Measurements from ENCODE around the gene PARD3B. TPM values are rescaled to one million over a fixed set of nuclear protein-coding genes. Genes with fewer than 3 reads are reported as not detected.

Gene PARD3B
- total and polyA plus RNA-seq, 2 of the 4 experiments (the other 2 are of a cell fraction), result 3.3 to 15.6 TPM

DNA sequence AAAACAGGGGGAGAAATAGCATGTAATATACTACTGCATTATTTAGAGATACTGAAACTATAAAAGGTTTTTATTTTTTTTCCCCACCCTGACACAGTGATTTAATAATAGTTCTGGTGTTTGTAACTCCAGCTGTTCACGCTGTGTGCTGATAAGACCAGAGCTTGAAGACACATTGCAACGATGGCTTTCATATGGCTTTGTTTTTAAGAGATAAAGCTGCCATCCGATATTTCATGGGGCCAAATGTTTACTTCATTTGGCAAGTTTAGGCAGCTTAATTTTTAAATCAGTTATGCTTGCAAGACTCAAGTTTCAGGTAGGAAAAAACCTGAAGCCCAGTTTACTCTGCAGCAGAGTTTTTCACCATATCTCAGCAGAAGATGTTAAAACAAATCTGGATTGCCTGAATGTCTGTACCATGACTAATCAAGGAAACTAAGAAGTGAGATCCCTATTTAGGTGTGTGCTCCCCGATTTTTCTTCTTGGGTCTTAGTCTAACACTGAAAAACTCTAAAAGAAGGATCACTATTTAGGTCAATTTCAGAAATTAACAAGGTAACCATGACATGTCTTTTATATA, 508.6 kb downstream of the PARD3B start:
- peak; percentile 52 for ATAC-seq (ENCODE audit: low read depth)

More for the DNA sequence above, 508.6 kb downstream of the PARD3B start:
- Histone ChIP-seq H4K8ac (ENCODE audit: low read depth in 2 of 2, low read length in 2 of 2) (no peak overlapping the region), H2BK20ac (ENCODE audit: low read depth, low read length) (no peak overlapping the region), H3K4ac (ENCODE audit: low read depth, low read length) (no peak overlapping the region), H3K27me3 (ENCODE audit: control insufficient read depth, insufficient read depth, low read length) (no peaks in the 10 kb centered on the region), H4K20me1 (ENCODE audit: insufficient read depth, low read length) (no peaks in the 10 kb centered on the region), H2AFZ (replicated peaks; ENCODE audit: low read length, poor library complexity) (no peak overlapping the region), H3K23ac (ENCODE audit: low read depth, low read length) (no peak overlapping the region), H2BK15ac (ENCODE audit: low read depth, low read length) (no peak overlapping the region), H4K91ac (ENCODE audit: insufficient read depth, low read depth, low read length) (no peak overlapping the region), H3K14ac (replicated peaks; ENCODE audit: low read depth, low read length) (no peak overlapping the region), H3K27ac (ENCODE audit: insufficient read depth, low read length) (no peak overlapping the region), H3K9me1 (ENCODE audit: insufficient read depth, low read length) (no peaks in the 10 kb centered on the region), H2AK5ac (ENCODE audit: low read depth, low read length) (no peak overlapping the region), H2BK120ac (ENCODE audit: low read depth, low read length) (no peak overlapping the region), H3K4me2 (ENCODE audit: low read depth, low read length) (peak overlapping the region; percentile 44; the same call in 1 of the 2 replicates), H3K36me3 (ENCODE audit: control insufficient read depth, insufficient read depth, low read length) (no peaks in the 10 kb centered on the region), H3K18ac (ENCODE audit: low read depth, low read length) (no peak overlapping the region), H2BK5ac (ENCODE audit: low read depth, low read length, poor library complexity, severe bottlenecking) (no peak overlapping the region), H3K9me3 (ENCODE audit: control insufficient read depth, insufficient read depth, low read length) (no peaks in the 10 kb centered on the region), H3K79me1 (ENCODE audit: low read depth in 1 of 2, low read length in 2 of 2) (peaks cover 0 to 3% of the 10 kb centered on the region in 2 experiments; a peak in 1 of 4 replicates), H2AK9ac (replicated peaks; ENCODE audit: low read depth, low read length, poor library complexity) (no peak overlapping the region), H3K56ac (ENCODE audit: extremely low read depth, insufficient read depth, low read length) (no peak overlapping the region), H3K9ac (ENCODE audit: low read depth, low read length) (no peak overlapping the region; the same call in 1 of the 2 replicates), H3K4me1 (ENCODE audit: control insufficient read depth, insufficient read depth, low read length) (peaks cover 6% of the 10 kb centered on the region), H3K4me3 (ENCODE audit: insufficient read depth, low read depth, low read length) (no peak overlapping the region), H4K5ac (ENCODE audit: low read depth, low read length) (no peak overlapping the region)
- intact Hi-C loops (cut with micrococcal nuclease) (no loop called here), in situ Hi-C loops (cut with MboI; ENCODE audit: low sequenced_read_pairs) (no loop called here), dilution Hi-C loops (cut with HindIII; ENCODE audit: low sequenced_read_pairs, unreplicated experiment) (no loop called here)
- POLR2A ChIA-PET (ENCODE audit: unreplicated experiment), result no interaction called here
- BruUV-seq (replicated peaks), result no TSS peak
- DNase-seq, result peak; percentile 52
- no peak for TF ChIP-seq NFE2L2 (IDR thresholded peaks at IDR 0.05; ENCODE audit: low read depth, low read length)
- TF ChIP-seq FOS (IDR thresholded peaks at IDR 0.05; ENCODE audit: low read depth, low read length), result no peak
- no peak for TF ChIP-seq MAZ (IDR thresholded peaks at IDR 0.05; ENCODE audit: borderline replicate concordance, low read depth, low read length)
- no peak for TF ChIP-seq MAFK (IDR thresholded peaks at IDR 0.05; ENCODE audit: low read depth, low read length)
- TF ChIP-seq, protein P1, sequence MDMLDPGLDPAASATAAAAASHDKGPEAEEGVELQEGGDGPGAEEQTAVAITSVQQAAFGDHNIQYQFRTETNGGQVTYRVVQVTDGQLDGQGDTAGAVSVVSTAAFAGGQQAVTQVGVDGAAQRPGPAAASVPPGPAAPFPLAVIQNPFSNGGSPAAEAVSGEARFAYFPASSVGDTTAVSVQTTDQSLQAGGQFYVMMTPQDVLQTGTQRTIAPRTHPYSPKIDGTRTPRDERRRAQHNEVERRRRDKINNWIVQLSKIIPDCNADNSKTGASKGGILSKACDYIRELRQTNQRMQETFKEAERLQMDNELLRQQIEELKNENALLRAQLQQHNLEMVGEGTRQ (IDR thresholded peaks at IDR 0.05; ENCODE audit: low read depth, low read length), result no peak
- TF ChIP-seq, protein P2, sequence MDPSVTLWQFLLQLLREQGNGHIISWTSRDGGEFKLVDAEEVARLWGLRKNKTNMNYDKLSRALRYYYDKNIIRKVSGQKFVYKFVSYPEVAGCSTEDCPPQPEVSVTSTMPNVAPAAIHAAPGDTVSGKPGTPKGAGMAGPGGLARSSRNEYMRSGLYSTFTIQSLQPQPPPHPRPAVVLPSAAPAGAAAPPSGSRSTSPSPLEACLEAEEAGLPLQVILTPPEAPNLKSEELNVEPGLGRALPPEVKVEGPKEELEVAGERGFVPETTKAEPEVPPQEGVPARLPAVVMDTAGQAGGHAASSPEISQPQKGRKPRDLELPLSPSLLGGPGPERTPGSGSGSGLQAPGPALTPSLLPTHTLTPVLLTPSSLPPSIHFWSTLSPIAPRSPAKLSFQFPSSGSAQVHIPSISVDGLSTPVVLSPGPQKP (IDR thresholded peaks at IDR 0.05; ENCODE audit: borderline replicate concordance, low read depth, low read length), result no peak
- TF ChIP-seq RFX5 (IDR thresholded peaks at IDR 0.05; ENCODE audit: low read depth, low read length), result no peak
- TF ChIP-seq, protein P3, sequence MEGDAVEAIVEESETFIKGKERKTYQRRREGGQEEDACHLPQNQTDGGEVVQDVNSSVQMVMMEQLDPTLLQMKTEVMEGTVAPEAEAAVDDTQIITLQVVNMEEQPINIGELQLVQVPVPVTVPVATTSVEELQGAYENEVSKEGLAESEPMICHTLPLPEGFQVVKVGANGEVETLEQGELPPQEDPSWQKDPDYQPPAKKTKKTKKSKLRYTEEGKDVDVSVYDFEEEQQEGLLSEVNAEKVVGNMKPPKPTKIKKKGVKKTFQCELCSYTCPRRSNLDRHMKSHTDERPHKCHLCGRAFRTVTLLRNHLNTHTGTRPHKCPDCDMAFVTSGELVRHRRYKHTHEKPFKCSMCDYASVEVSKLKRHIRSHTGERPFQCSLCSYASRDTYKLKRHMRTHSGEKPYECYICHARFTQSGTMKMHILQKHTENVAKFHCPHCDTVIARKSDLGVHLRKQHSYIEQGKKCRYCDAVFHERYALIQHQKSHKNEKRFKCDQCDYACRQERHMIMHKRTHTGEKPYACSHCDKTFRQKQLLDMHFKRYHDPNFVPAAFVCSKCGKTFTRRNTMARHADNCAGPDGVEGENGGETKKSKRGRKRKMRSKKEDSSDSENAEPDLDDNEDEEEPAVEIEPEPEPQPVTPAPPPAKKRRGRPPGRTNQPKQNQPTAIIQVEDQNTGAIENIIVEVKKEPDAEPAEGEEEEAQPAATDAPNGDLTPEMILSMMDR (conservative IDR thresholded peaks at IDR 0.05; ENCODE audit: low read depth, low read length), result no peak
- TF ChIP-seq CEBPB (IDR thresholded peaks at IDR 0.05; ENCODE audit: low read depth, low read length), result no peak
- TF ChIP-seq POLR2A (IDR thresholded peaks at IDR 0.05; ENCODE audit: low read depth, low read length), result no peak
- TF ChIP-seq BHLHE40 (IDR thresholded peaks at IDR 0.05; ENCODE audit: low read depth, low read length), result no peak
- TF ChIP-seq RCOR1 (IDR thresholded peaks at IDR 0.05; ENCODE audit: insufficient replicate concordance, low read length), result no peak
- no peak for TF ChIP-seq CHD1 (IDR thresholded peaks at IDR 0.05; ENCODE audit: low read depth, low read length)
- no peak for TF ChIP-seq SMC3 (IDR thresholded peaks at IDR 0.05; ENCODE audit: low read depth, low read length)
- TF ChIP-seq MXI1 (IDR thresholded peaks at IDR 0.05; ENCODE audit: borderline replicate concordance, low read depth, low read length), result no peak
- TF ChIP-seq RAD21 (IDR thresholded peaks at IDR 0.05; ENCODE audit: low read length), result no peak
- CTCF ChIA-PET, result interaction anchor here (0.6 to 1.3 kb wide), 2 partner anchors 11 to 350 kb away, joined by 3 read pairs; no protein-coding TSS in a partner anchor
- no CpG with 5 or more reads among the region's 4 CpGs for WGBS, 2 experiments (ENCODE audit: extremely low coverage in 2 of 2, insufficient read length in 1 of 2)
